ENCODE data around the gene TTC28.

Gene TTC28

GRCh38 chr22:27972732-27973698 lies 706.6 kb downstream of the TTC28 start:
- Histone ChIP-seq H3K4me3 (ENCODE audit: low read depth in 1 of 2, low read length in 2 of 2) (no peak overlapping the region), H3K36me3 (ENCODE audit: control insufficient read depth in 1 of 2, insufficient read depth in 2 of 2, low read length in 2 of 2) (peaks cover 0 to 4% of the 10 kb centered on the region in 2 donors), H3K4me1 (ENCODE audit: control insufficient read depth in 1 of 2, insufficient read depth in 2 of 2, low read length in 2 of 2) (peaks cover 0 to 4% of the 10 kb centered on the region in 2 donors), H3K9me3 (ENCODE audit: control insufficient read depth in 1 of 2, low read length in 2 of 2) (peaks cover 0 to 13% of the 10 kb centered on the region in 2 donors), H3K27ac (ENCODE audit: low read length) (no peak overlapping the region), H3K27me3 (ENCODE audit: low read depth, low read length) (no peaks in the 10 kb centered on the region)

- H3K27ac ChIP-seq (ENCODE audit: low read length) = no peak overlapping the region
- H3K27me3 ChIP-seq (ENCODE audit: low read depth, low read length) = no peaks in the 10 kb centered on the region
- H3K4me1 ChIP-seq (ENCODE audit: control insufficient read depth in 1 of 2, insufficient read depth in 2 of 2, low read length in 2 of 2) = peaks cover 0 to 4% of the 10 kb centered on the region in 2 donors
- H3K36me3 ChIP-seq (ENCODE audit: control insufficient read depth in 1 of 2, insufficient read depth in 2 of 2, low read length in 2 of 2) = peaks cover 0 to 4% of the 10 kb centered on the region in 2 donors
- H3K9me3 ChIP-seq (ENCODE audit: control insufficient read depth in 1 of 2, low read length in 2 of 2) = peaks cover 0 to 13% of the 10 kb centered on the region in 2 donors
- H3K4me3 ChIP-seq (ENCODE audit: low read depth in 1 of 2, low read length in 2 of 2) = no peak overlapping the region
These were observed 707.7 kb downstream of the TTC28 start for GRCh38 chr22:27971926-27972325.

GRCh38 chr22:27970596-27971220 lies 708.9 kb downstream of the TTC28 start:
- Histone ChIP-seq H3K27me3 (ENCODE audit: low read depth, low read length) (no peaks in the 10 kb centered on the region), H3K36me3 (ENCODE audit: control insufficient read depth in 1 of 2, insufficient read depth in 2 of 2, low read length in 2 of 2) (peaks cover 0 to 4% of the 10 kb centered on the region in 2 donors), H3K4me1 (ENCODE audit: control insufficient read depth in 1 of 2, insufficient read depth in 2 of 2, low read length in 2 of 2) (no peaks in the 10 kb centered on the region), H3K27ac (ENCODE audit: low read length) (no peak overlapping the region), H3K4me3 (ENCODE audit: low read depth in 1 of 2, low read length in 2 of 2) (no peak overlapping the region), H3K9me3 (ENCODE audit: control insufficient read depth in 1 of 2, low read length in 2 of 2) (peaks cover 0 to 13% of the 10 kb centered on the region in 2 donors)

- H3K4me1 ChIP-seq (ENCODE audit: control insufficient read depth in 1 of 2, insufficient read depth in 2 of 2, low read length in 2 of 2) = peaks cover 0 to 8% of the 10 kb centered on the region in 2 donors
- H3K36me3 ChIP-seq (ENCODE audit: control insufficient read depth in 1 of 2, insufficient read depth in 2 of 2, low read length in 2 of 2) = peaks cover 0 to 4% of the 10 kb centered on the region in 2 donors
- H3K9me3 ChIP-seq (ENCODE audit: control insufficient read depth in 1 of 2, low read length in 2 of 2) = peaks cover 0 to 10% of the 10 kb centered on the region in 2 donors
- H3K27ac ChIP-seq (ENCODE audit: low read length) = no peak overlapping the region
- no peaks in the 10 kb centered on the region for H3K27me3 ChIP-seq (ENCODE audit: low read depth, low read length)
- no peak overlapping the region for H3K4me3 ChIP-seq (ENCODE audit: low read depth in 1 of 2, low read length in 2 of 2)
These were observed 713.2 kb downstream of the TTC28 start for GRCh38 chr22:27966168-27967064.

GRCh38 chr22:27962268-27963044 lies 717.2 kb downstream of the TTC28 start:
- peaks cover 0 to 8% of the 10 kb centered on the region in 2 donors for H3K4me1 ChIP-seq (ENCODE audit: control insufficient read depth in 1 of 2, insufficient read depth in 2 of 2, low read length in 2 of 2)
- H3K27ac ChIP-seq (ENCODE audit: low read length) = no peak overlapping the region
- no peaks in the 10 kb centered on the region for H3K9me3 ChIP-seq (ENCODE audit: control insufficient read depth in 1 of 2, low read length in 2 of 2)
- H3K4me3 ChIP-seq (ENCODE audit: low read depth in 1 of 2, low read length in 2 of 2) = no peak overlapping the region
- H3K36me3 ChIP-seq (ENCODE audit: control insufficient read depth in 1 of 2, insufficient read depth in 2 of 2, low read length in 2 of 2) = no peaks in the 10 kb centered on the region
- no peaks in the 10 kb centered on the region for H3K27me3 ChIP-seq (ENCODE audit: low read depth, low read length)

- H3K27ac ChIP-seq (ENCODE audit: low read length) = no peak overlapping the region
- no peak overlapping the region for H3K4me3 ChIP-seq (ENCODE audit: low read depth in 1 of 2, low read length in 2 of 2)
- no peaks in the 10 kb centered on the region for H3K27me3 ChIP-seq (ENCODE audit: low read depth, low read length)
- no peaks in the 10 kb centered on the region for H3K9me3 ChIP-seq (ENCODE audit: control insufficient read depth in 1 of 2, low read length in 2 of 2)
- no peaks in the 10 kb centered on the region for H3K36me3 ChIP-seq (ENCODE audit: control insufficient read depth in 1 of 2, insufficient read depth in 2 of 2, low read length in 2 of 2)
- H3K4me1 ChIP-seq (ENCODE audit: control insufficient read depth in 1 of 2, insufficient read depth in 2 of 2, low read length in 2 of 2) = peaks cover 0 to 8% of the 10 kb centered on the region in 2 donors
These were observed 718.0 kb downstream of the TTC28 start for GRCh38 chr22:27961680-27962079.

GRCh38 chr22:27961182-27961581 lies 718.5 kb downstream of the TTC28 start:
- Histone ChIP-seq H3K36me3 (ENCODE audit: control insufficient read depth in 1 of 2, insufficient read depth in 2 of 2, low read length in 2 of 2) (no peaks in the 10 kb centered on the region), H3K27ac (ENCODE audit: low read length) (no peak overlapping the region), H3K4me3 (ENCODE audit: low read depth in 1 of 2, low read length in 2 of 2) (no peak overlapping the region), H3K9me3 (ENCODE audit: control insufficient read depth in 1 of 2, low read length in 2 of 2) (no peaks in the 10 kb centered on the region), H3K4me1 (ENCODE audit: control insufficient read depth in 1 of 2, insufficient read depth in 2 of 2, low read length in 2 of 2) (peaks cover 0 to 8% of the 10 kb centered on the region in 2 donors), H3K27me3 (ENCODE audit: low read depth, low read length) (no peaks in the 10 kb centered on the region)

GRCh38 chr22:27959335-27960090 lies 720.1 kb downstream of the TTC28 start:
- Histone ChIP-seq H3K36me3 (ENCODE audit: control insufficient read depth in 1 of 2, insufficient read depth in 2 of 2, low read length in 2 of 2) (no peaks in the 10 kb centered on the region), H3K27ac (ENCODE audit: low read length) (no peak overlapping the region), H3K4me3 (ENCODE audit: low read depth in 1 of 2, low read length in 2 of 2) (no peak overlapping the region), H3K27me3 (ENCODE audit: low read depth, low read length) (no peaks in the 10 kb centered on the region), H3K9me3 (ENCODE audit: control insufficient read depth in 1 of 2, low read length in 2 of 2) (no peaks in the 10 kb centered on the region), H3K4me1 (ENCODE audit: control insufficient read depth in 1 of 2, insufficient read depth in 2 of 2, low read length in 2 of 2) (peaks cover 0 to 8% of the 10 kb centered on the region in 2 donors)

- Histone ChIP-seq H3K4me1 (ENCODE audit: control insufficient read depth in 1 of 2, insufficient read depth in 2 of 2, low read length in 2 of 2) (no peaks in the 10 kb centered on the region), H3K4me3 (ENCODE audit: low read depth in 1 of 2, low read length in 2 of 2) (no peak overlapping the region), H3K27me3 (ENCODE audit: low read depth, low read length) (no peaks in the 10 kb centered on the region), H3K36me3 (ENCODE audit: control insufficient read depth in 1 of 2, insufficient read depth in 2 of 2, low read length in 2 of 2) (peaks cover 0 to 3% of the 10 kb centered on the region in 2 donors), H3K9me3 (ENCODE audit: control insufficient read depth in 1 of 2, low read length in 2 of 2) (no peaks in the 10 kb centered on the region), H3K27ac (ENCODE audit: low read length) (no peak overlapping the region)
These were observed 726.9 kb downstream of the TTC28 start for GRCh38 chr22:27952779-27953178.

GRCh38 chr22:27952091-27952490 lies 727.5 kb downstream of the TTC28 start:
- Histone ChIP-seq H3K27ac (ENCODE audit: low read length) (no peak overlapping the region), H3K36me3 (ENCODE audit: control insufficient read depth in 1 of 2, insufficient read depth in 2 of 2, low read length in 2 of 2) (peaks cover 0 to 4% of the 10 kb centered on the region in 2 donors), H3K4me1 (ENCODE audit: control insufficient read depth in 1 of 2, insufficient read depth in 2 of 2, low read length in 2 of 2) (no peaks in the 10 kb centered on the region), H3K9me3 (ENCODE audit: control insufficient read depth in 1 of 2, low read length in 2 of 2) (no peaks in the 10 kb centered on the region), H3K27me3 (ENCODE audit: low read depth, low read length) (no peaks in the 10 kb centered on the region), H3K4me3 (ENCODE audit: low read depth in 1 of 2, low read length in 2 of 2) (no peak overlapping the region)

Data from muscle layer of duodenum (tissue), 2 donors.